ENCODE results near the gene GPR63. TPM values are rescaled to one million over a fixed set of nuclear protein-coding genes. Genes with fewer than 3 reads are reported as not detected.

Gene GPR63
- total RNA-seq, 1 donor from 2014 or later: 0.48 TPM

DNA sequence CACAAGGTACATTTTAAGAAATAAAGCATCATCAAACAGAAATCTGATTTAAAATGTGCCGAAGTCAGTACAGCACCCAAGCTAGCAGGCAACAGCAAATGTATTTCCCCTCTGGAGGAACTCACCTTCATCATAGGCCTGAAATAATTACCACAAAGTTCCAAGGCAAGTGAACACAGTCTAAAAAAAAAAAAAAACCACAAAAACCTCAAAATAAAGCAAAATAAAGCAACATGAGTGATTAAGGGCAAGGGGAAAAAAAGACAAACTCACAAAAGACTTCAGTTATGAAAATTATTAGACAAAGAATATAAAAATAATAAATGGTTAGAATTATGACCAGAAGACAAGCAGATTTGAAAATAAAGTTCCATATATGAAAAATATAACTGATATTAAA, 10.4 kb downstream of the GPR63 start:
- H3K27me3 Mint-ChIP-seq (ENCODE audit: unreplicated experiment): no peaks in the 10 kb centered on the region
- no peak for DNase-seq (ENCODE audit: extremely low spot score, unreplicated experiment)
- TF ChIP-seq, protein P1, sequence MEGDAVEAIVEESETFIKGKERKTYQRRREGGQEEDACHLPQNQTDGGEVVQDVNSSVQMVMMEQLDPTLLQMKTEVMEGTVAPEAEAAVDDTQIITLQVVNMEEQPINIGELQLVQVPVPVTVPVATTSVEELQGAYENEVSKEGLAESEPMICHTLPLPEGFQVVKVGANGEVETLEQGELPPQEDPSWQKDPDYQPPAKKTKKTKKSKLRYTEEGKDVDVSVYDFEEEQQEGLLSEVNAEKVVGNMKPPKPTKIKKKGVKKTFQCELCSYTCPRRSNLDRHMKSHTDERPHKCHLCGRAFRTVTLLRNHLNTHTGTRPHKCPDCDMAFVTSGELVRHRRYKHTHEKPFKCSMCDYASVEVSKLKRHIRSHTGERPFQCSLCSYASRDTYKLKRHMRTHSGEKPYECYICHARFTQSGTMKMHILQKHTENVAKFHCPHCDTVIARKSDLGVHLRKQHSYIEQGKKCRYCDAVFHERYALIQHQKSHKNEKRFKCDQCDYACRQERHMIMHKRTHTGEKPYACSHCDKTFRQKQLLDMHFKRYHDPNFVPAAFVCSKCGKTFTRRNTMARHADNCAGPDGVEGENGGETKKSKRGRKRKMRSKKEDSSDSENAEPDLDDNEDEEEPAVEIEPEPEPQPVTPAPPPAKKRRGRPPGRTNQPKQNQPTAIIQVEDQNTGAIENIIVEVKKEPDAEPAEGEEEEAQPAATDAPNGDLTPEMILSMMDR (IDR thresholded peaks at IDR 0.05): no peak
- H3K4me1 Mint-ChIP-seq (ENCODE audit: unreplicated experiment): no peaks in the 10 kb centered on the region
- H3K36me3 Mint-ChIP-seq (ENCODE audit: unreplicated experiment): no peaks in the 10 kb centered on the region
- no peak overlapping the region for H3K4me3 Mint-ChIP-seq (ENCODE audit: unreplicated experiment)
- H3K27ac Mint-ChIP-seq (ENCODE audit: unreplicated experiment): no peak overlapping the region
- H3K9me3 Mint-ChIP-seq (ENCODE audit: unreplicated experiment): no peaks in the 10 kb centered on the region

DNA sequence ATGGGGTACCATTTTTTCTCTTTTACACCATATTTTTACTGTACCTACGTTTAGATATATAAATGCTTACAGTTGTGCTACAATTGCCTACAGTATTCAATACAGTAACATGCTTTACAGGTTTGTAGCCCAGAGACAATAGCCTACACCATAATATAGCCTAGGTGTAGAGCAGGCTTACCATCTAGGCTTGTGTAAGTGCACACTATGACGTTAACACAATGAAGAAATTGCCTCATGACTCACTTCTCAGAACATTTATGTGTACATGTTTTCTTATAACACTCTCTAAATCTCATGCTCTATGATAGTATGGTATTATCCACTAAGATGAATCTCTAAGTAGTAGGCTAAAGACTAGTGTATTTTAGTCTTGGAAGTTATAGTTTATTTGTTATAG, 13.5 kb downstream of the GPR63 start:
- Mint-ChIP-seq H3K9me3 (ENCODE audit: unreplicated experiment) (no peaks in the 10 kb centered on the region), H3K36me3 (ENCODE audit: unreplicated experiment) (no peaks in the 10 kb centered on the region), H3K27me3 (ENCODE audit: unreplicated experiment) (no peaks in the 10 kb centered on the region), H3K4me1 (ENCODE audit: unreplicated experiment) (no peaks in the 10 kb centered on the region), H3K27ac (ENCODE audit: unreplicated experiment) (no peak overlapping the region), H3K4me3 (ENCODE audit: unreplicated experiment) (no peak overlapping the region)
- DNase-seq (ENCODE audit: extremely low spot score, unreplicated experiment): no peak
- TF ChIP-seq, protein P1 (IDR thresholded peaks at IDR 0.05): no peak

DNA sequence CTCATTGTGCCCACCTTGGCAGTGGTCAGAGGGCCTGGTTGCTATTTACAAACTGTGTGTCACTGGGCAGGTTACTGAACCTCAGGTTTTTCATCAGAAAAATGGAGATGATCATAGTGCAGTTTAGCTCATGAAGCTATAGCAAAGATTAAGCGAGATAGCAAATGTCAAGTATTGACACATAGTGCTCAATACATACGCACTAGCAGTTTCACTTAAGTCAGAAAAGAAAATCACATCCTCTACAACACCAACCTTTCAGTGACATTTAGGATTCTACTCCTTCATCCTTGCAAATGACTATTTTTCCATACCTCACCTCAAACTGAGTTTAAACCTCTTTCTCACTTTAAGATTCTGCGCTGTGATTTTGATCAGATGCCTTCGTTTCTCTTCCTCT, 16.2 kb downstream of the GPR63 start:
- peaks cover 6% of the 10 kb centered on the region for H3K4me1 Mint-ChIP-seq (ENCODE audit: unreplicated experiment)
- DNase-seq (ENCODE audit: extremely low spot score, unreplicated experiment): no peak
- TF ChIP-seq, protein P1 (IDR thresholded peaks at IDR 0.05): no peak
- no peaks in the 10 kb centered on the region for H3K9me3 Mint-ChIP-seq (ENCODE audit: unreplicated experiment)
- no peak overlapping the region for H3K27ac Mint-ChIP-seq (ENCODE audit: unreplicated experiment)
- no peak overlapping the region for H3K4me3 Mint-ChIP-seq (ENCODE audit: unreplicated experiment)
- no peaks in the 10 kb centered on the region for H3K27me3 Mint-ChIP-seq (ENCODE audit: unreplicated experiment)
- H3K36me3 Mint-ChIP-seq (ENCODE audit: unreplicated experiment): no peaks in the 10 kb centered on the region

DNA sequence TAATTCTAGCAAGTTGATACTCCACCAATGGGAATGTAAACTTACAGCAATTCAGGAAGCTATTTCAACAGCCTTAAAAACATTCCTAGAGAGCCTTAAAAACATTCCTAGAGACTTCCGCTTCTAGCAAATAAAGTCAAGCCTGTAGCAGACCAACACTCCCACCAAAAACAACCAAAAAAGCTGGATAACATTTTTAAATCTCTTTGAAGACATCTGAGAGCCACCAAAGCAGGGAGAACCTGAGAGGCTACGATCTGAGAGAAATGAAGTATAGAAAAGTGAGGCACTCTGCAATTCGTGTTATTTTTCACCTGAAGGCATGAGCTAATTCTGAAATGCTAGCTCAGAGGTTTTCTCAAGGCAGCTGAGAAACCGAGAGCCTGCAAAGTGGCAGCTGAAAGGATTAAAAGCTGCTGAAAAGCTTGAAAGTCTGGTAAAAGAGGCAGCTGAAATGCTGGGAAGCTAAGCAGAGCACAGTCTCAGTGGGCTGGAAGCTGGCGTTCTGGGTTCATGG, 20.9 kb downstream of the GPR63 start:
- Mint-ChIP-seq H3K27ac (ENCODE audit: unreplicated experiment) (peak overlapping the region; percentile 69), H3K4me3 (ENCODE audit: unreplicated experiment) (peak overlapping the region; percentile 49), H3K27me3 (ENCODE audit: unreplicated experiment) (no peaks in the 10 kb centered on the region), H3K9me3 (ENCODE audit: unreplicated experiment) (no peaks in the 10 kb centered on the region), H3K36me3 (ENCODE audit: unreplicated experiment) (no peaks in the 10 kb centered on the region), H3K4me1 (ENCODE audit: unreplicated experiment) (peaks cover 34% of the 10 kb centered on the region)
- DNase-seq (ENCODE audit: extremely low spot score, unreplicated experiment): no peak
- TF ChIP-seq, protein P1 (IDR thresholded peaks at IDR 0.05): no peak

DNA sequence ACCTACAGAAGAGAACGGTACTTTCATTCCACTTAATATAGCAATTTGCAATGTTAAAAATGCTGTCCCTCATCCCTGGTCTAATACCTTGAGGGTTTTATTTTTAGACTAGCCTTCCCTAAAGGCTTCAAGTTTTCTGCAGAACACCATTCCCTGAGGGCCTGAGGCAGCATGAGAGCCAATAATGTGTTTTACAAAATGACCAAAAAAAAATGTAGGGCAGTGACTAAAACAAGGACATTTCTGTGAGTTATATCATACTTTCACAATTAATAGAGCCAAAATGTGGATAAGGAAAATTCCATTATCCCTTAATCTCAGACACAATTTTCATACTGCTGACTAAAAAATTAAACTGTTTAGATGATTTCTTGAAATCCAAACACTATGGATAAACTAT, 22.7 kb downstream of the GPR63 start:
- Mint-ChIP-seq H3K27me3 (ENCODE audit: unreplicated experiment) (no peaks in the 10 kb centered on the region), H3K4me1 (ENCODE audit: unreplicated experiment) (peaks cover 34% of the 10 kb centered on the region), H3K4me3 (ENCODE audit: unreplicated experiment) (no peak overlapping the region), H3K36me3 (ENCODE audit: unreplicated experiment) (no peaks in the 10 kb centered on the region), H3K27ac (ENCODE audit: unreplicated experiment) (no peak overlapping the region), H3K9me3 (ENCODE audit: unreplicated experiment) (no peaks in the 10 kb centered on the region)
- DNase-seq (ENCODE audit: extremely low spot score, unreplicated experiment): no peak
- TF ChIP-seq, protein P1 (IDR thresholded peaks at IDR 0.05): no peak
